B cell (primary cell): ENCODE results near the gene PALD1. TPM values are rescaled to one million over a fixed set of nuclear protein-coding genes. Genes with fewer than 3 reads are reported as not detected.

Experiments
- ATAC-seq: fragments of 200-7000 bp; cut with Tn5 transposase; one replicate; pipeline ENCODE4 v1.10.0; 2021; ENCODE audit warnings: low read depth, mild to moderate bottlenecking, moderate number of reproducible peaks, moderate library complexity
- CTCF ChIA-PET: fragments of 350-600 bp; sonication (Branson Sonifier 250); formaldehyde crosslinking; loops from one replicate; lab custom pipeline; 2021; ENCODE audit warnings: antibody characterized with exemption, inconsistent platforms; lab: Charles Lee
- POLR2A ChIA-PET: fragments of 350-600 bp; sonication (Branson Sonifier 250); formaldehyde crosslinking; loops from one replicate; lab custom pipeline; 2021; ENCODE audit warnings: antibody characterized with exemption; lab: Charles Lee
- DNase-seq: peaks from one replicate; pipeline ENCODE4 v3.0.0; 2013
- H2AFZ ChIP-seq: 2 replicates; pipeline ENCODE4 v1.6.1; 2012; ENCODE audit warnings: mild to moderate bottlenecking, low read depth, low read length; ENCODE audit not compliant: insufficient read depth, poor library complexity, severe bottlenecking
- H3K27ac ChIP-seq, 2 donors: 1 replicate in 1 of 2; 2 replicates in 1 of 2; pipeline ENCODE4 v1.5.1; 2012 to 2013; ENCODE audit warnings: low read length in 2 of 2, mild to moderate bottlenecking in 2 of 2, moderate library complexity in 1 of 2
- H3K27me3 ChIP-seq, 4 experiments: fragments of 200-600 bp in 1 of 4; sonication (generic) in 1 of 4; replicated peaks in 1 of 4; 1 replicate in 2 of 4; 2 replicates in 2 of 4; pipeline versions ENCODE4 v1.6.1 to v1.7.0; 2013 to 2016; ENCODE audit warnings: low read length in 3 of 4, mild to moderate bottlenecking in 2 of 4, mixed read lengths in 1 of 4, moderate library complexity in 1 of 4; ENCODE audit not compliant: insufficient read depth in 4 of 4, control insufficient read depth in 3 of 4; ENCODE audit errors: control extremely low read depth in 1 of 4
- H3K36me3 ChIP-seq, 2 experiments: replicated peaks in 1 of 2; 1 replicate in 1 of 2; 2 replicates in 1 of 2; pipeline versions ENCODE4 v1.6.1 to v1.7.1; 2013; ENCODE audit warnings: low read length in 1 of 2; ENCODE audit not compliant: insufficient read depth in 2 of 2, control insufficient read depth in 1 of 2; ENCODE audit errors: control extremely low read depth in 1 of 2, extremely low read depth in 1 of 2
- H3K4me1 ChIP-seq, 2 donors: fragments of 200-600 bp in 1 of 2; sonication (generic) in 1 of 2; 1 replicate in 1 of 2; 2 replicates in 1 of 2; pipeline versions ENCODE4 v1.5.1 to v1.6.1; 2013 to 2017; ENCODE audit warnings: low read length in 2 of 2; ENCODE audit not compliant: control insufficient read depth in 2 of 2, insufficient read depth in 2 of 2
- H3K4me2 ChIP-seq: replicated peaks from 2 replicates; pipeline ENCODE3; 2012; ENCODE audit warnings: mild to moderate bottlenecking, low read depth, low read length; ENCODE audit not compliant: poor library complexity, severe bottlenecking
- H3K4me3 ChIP-seq, 5 experiments: fragments of 200-600 bp in 1 of 5; sonication (generic) in 1 of 5; 1 replicate in 3 of 5; 2 replicates in 2 of 5; pipeline versions ENCODE4 v1.5.1 to v1.7.0; 2011 to 2016; ENCODE audit warnings: low read length in 4 of 5, mild to moderate bottlenecking in 4 of 5, low read depth in 2 of 5, control low read depth in 1 of 5, moderate library complexity in 1 of 5; ENCODE audit not compliant: insufficient read depth in 1 of 5; ENCODE audit errors: control extremely low read depth in 1 of 5, extremely low read depth in 1 of 5
- H3K79me2 ChIP-seq: fragments of 200-600 bp; sonication (generic); one replicate; pipeline ENCODE4 v1.6.0; 2016; ENCODE audit warnings: low read length; ENCODE audit not compliant: control insufficient read depth, insufficient read depth
- H3K9ac ChIP-seq: fragments of 200-600 bp; sonication (generic); 2 replicates; pipeline ENCODE4 v1.6.1; 2017; ENCODE audit warnings: mild to moderate bottlenecking, low read length, moderate library complexity
- H3K9me3 ChIP-seq, 3 donors: one replicate each; pipeline versions ENCODE4 v1.6.1 to v1.7.1; 2013; ENCODE audit warnings: low read length in 2 of 3; ENCODE audit not compliant: control insufficient read depth in 2 of 3, insufficient read depth in 1 of 3; ENCODE audit errors: control extremely low read depth in 1 of 3
- H4K20me1 ChIP-seq: 2 replicates; pipeline ENCODE4 v1.6.0; 2012; ENCODE audit warnings: mild to moderate bottlenecking, low read length; ENCODE audit not compliant: insufficient read depth, control insufficient read depth, poor library complexity, severe bottlenecking
- H3K27ac Mint-ChIP-seq: one replicate; pipeline ENCODE4 v1.8.0; 2021; ENCODE audit warnings: mixed read lengths
- H3K27me3 Mint-ChIP-seq: one replicate; pipeline ENCODE4 v1.8.0; 2021; ENCODE audit warnings: mixed read lengths
- H3K4me1 Mint-ChIP-seq: one replicate; pipeline ENCODE4 v1.8.0; 2021; ENCODE audit warnings: mixed read lengths
- H3K4me3 Mint-ChIP-seq: one replicate; pipeline ENCODE4 v1.8.0; 2021; ENCODE audit warnings: mixed read lengths
- H3K9me3 Mint-ChIP-seq: one replicate; pipeline ENCODE4 v1.8.0; 2022; ENCODE audit warnings: mixed read lengths; ENCODE audit not compliant: insufficient read depth
- EZH2 ChIP-seq: IDR thresholded peaks from 2 replicates; pipeline ENCODE4 v1.6.1; 2012; ENCODE audit warnings: borderline replicate concordance, low read depth, mild to moderate bottlenecking, moderate library complexity, low read length; ENCODE audit not compliant: insufficient read depth, poor library complexity, severe bottlenecking
- WGBS: methylation state at CpG from one replicate; pipeline ENCODE4 v1.1.5; 2013; ENCODE audit warnings: missing lambda C conversion rate; ENCODE audit not compliant: insufficient coverage; 5-methylcytosine and 5-hydroxymethylcytosine counted together
- intact Hi-C: fragments of 100-400 bp; cut with micrococcal nuclease; formaldehyde crosslinking; loops from one replicate; pipeline ENCODE4 v1.10.0; 2022
- polyA plus RNA-seq: library from polyadenylated mRNA; depleted of rRNA; stranded (reverse); fragments of >200 nt; gene quantifications from 2 replicates; pipeline ENCODE4 v1.2.3, GENCODE V29; 2012
- total RNA-seq, 2 donors: library from RNA; stranded (reverse); fragments of 120-200 nt in 1 of 2; gene quantifications; 1 replicate in 1 of 2; 2 replicates in 1 of 2; pipeline versions ENCODE4 v1.2.3 to v1.2.4, GENCODE V29; 2013 to 2022
- TF ChIP-seq, protein P1 (sequence below): fragments of 200-600 bp; IDR thresholded peaks from one replicate; pipeline ENCODE4 v1.8.0; 2022; ENCODE audit warnings: antibody characterized with exemption, mild to moderate bottlenecking

Gene PALD1
- total and polyA plus RNA-seq, 2 donors (not counting 1 experiment from before 2014, with no cell fraction given): 2.2 to 2.8 TPM

DNA sequence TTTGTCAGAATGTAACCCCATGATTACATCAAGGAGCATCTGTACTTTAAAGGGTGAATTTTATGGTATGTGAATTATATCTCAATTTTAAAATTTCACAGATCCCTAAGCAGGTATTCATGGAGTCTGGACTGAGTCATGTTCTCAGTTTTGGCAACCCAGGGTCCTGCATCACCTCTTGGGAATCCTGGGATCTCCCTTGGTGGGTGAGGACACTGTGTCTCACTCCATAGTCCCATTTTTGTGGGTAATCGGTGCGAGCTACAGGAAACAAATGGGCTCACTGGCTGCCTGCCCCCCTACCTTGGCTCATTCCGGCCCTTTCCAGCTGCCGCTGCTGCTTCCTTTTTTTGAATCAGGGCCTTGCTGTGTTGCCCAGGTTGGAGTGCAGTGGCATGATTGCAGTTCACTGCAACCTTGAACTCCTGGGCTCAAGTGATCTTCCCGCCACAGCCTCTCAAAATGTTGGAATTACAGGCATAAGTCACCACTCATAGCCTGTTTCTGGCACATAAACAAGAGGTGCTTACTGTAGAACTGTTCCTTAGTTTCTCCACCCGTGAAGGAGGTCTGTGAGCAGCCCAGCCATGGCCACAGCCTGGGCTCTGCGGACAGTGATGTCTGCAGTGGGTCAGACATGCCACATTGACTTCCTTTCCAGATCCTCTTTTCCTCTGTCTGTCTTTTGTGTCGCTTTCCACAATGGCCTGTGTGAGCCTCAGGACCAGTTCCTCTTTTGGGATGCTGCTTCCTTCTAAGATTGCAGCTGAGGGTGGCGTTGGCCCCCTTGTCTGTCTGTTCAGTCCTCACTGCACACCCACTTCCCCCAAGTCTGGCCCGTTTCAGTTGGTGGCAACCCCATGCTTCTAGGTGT, 14.5 kb downstream of the PALD1 start:
- H3K27me3 ChIP-seq: no peaks in the 10 kb centered on the region
- H3K36me3 ChIP-seq: no peaks in the 10 kb centered on the region
- peaks cover 0 to 4% (median 0%) of the 10 kb centered on the region in 3 donors for H3K9me3 ChIP-seq
- peak overlapping the region; percentile 81 to 88 for H3K27ac ChIP-seq
- H3K27me3 Mint-ChIP-seq: no peaks in the 10 kb centered on the region
- peak overlapping the region; percentile 68 for H3K4me3 Mint-ChIP-seq
- peak overlapping the region; percentile 89 for H3K27ac Mint-ChIP-seq
- peak overlapping the region; percentile 2 for H2AFZ ChIP-seq
- ATAC-seq: peak; percentile 63
- ChIA-PET CTCF (interaction anchor here (1.3 to 3.2 kb wide), 5 partner anchors 17 to 88 kb away, joined by 3 to 19 read pairs (median 4); no protein-coding TSS in a partner anchor), POLR2A (interaction anchor here (0.6 to 0.9 kb wide), 4 partner anchors 14 to 111 kb away, joined by 3 to 4 read pairs (median 3); no protein-coding TSS in a partner anchor)
- H3K79me2 ChIP-seq: peaks cover 57% of the 10 kb centered on the region
- H3K4me1 ChIP-seq: peaks cover 65 to 70% of the 10 kb centered on the region in 2 donors
- H3K4me3 ChIP-seq: peak overlapping the region in 2 of 5 experiments; percentile 13 to 57
- intact Hi-C loops: loop anchor here (1.0 to 10.0 kb wide), 5 partner anchors 13 to 1342 kb away; partner anchors contain the start of genes EIF4EBP2, PPA1 and SGPL1
- H3K9ac ChIP-seq: peak overlapping the region; percentile 48
- H3K4me1 Mint-ChIP-seq: peaks cover 78% of the 10 kb centered on the region
- TF ChIP-seq, protein P1, sequence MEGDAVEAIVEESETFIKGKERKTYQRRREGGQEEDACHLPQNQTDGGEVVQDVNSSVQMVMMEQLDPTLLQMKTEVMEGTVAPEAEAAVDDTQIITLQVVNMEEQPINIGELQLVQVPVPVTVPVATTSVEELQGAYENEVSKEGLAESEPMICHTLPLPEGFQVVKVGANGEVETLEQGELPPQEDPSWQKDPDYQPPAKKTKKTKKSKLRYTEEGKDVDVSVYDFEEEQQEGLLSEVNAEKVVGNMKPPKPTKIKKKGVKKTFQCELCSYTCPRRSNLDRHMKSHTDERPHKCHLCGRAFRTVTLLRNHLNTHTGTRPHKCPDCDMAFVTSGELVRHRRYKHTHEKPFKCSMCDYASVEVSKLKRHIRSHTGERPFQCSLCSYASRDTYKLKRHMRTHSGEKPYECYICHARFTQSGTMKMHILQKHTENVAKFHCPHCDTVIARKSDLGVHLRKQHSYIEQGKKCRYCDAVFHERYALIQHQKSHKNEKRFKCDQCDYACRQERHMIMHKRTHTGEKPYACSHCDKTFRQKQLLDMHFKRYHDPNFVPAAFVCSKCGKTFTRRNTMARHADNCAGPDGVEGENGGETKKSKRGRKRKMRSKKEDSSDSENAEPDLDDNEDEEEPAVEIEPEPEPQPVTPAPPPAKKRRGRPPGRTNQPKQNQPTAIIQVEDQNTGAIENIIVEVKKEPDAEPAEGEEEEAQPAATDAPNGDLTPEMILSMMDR: no peak
- TF ChIP-seq EZH2: no peak
- no peaks in the 10 kb centered on the region for H3K9me3 Mint-ChIP-seq
- no peaks in the 10 kb centered on the region for H4K20me1 ChIP-seq
- WGBS: 21% methylated on average over 9 of the region's 10 CpGs
- peak; percentile 83 for DNase-seq
- H3K4me2 ChIP-seq: peak overlapping the region; percentile 74
